GM18511 (cell line): ENCODE data around the gene GSTM2.
A peak's percentile ranks its signal among the peaks of the same experiment; 100 is the strongest.
"Not testable (repeated sequence)": the region's sequence is repeated elsewhere in the genome, so short reads cannot be mapped to it uniquely, and the experiment has no call there.

ENCODE experiments used
- ATAC-seq: cut with Tn5 transposase; IDR thresholded peaks from one replicate; pipeline ENCODE4 v1.9.1; 2021; ENCODE audit warnings: mild to moderate bottlenecking, moderate library complexity; ENCODE audit not compliant: unreplicated experiment

The GSTM2 gene

DNA sequence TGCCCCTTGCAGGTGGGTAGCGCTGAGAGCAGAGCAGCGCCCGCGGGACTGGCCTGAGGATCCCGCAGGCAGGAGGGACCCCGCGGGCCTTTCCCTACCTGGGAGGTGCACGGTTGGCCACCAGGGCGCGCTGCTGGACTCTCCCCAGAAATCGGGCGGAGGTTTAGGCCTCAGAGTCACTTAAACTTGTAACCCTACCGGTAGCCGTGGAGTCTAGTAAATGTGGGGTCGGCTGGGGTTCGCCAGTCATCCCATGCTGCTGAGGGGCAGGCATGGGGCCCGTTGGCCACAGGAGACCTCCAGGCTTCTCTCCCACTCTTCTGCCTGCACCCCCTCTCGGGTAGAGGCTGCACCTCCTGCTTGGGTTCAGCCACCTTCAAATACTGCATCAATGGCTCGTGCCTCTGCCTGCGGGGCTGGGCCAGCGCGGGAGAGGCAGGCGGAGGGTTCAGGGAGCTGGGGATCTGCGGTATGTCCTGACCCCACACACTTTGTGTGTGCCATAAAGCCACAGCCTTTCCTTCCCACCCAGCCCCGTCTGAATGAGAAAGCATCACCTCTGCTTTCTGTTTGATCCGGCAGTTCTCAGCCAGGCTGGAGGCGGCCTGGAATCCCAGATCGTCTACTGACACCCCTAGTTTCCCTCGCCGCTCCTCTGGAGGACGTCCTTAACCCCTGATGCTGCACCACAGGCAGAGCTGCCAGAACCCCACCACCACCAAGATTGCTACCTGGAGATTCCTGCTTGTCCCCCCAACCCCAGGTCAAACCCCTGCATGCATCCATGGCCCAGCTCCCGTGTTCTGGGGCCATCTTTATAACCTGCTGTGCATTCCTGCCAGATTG lies 24.2 kb upstream of the GSTM2 start:
- peak; percentile 95 for ATAC-seq

DNA sequence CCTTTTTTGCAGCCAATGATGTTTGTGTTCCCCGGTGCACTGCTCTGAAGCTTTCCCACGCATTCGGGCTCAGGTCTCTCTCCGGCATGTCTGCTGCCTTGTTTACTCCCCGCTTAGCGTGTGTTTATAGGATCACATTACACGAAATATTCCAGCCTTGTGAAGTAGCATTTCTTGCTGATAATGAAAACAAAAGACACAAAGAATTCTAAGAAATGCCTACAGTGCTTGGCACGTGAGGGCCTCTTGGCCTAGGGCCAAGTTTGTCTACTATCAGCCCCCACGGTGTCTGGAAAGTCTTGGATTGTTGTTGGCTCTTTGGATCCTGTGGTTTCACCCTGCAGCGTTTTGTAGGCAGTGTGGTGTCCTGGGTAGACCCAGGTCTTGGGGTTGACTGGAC lies 23.2 kb upstream of the GSTM2 start:
- ATAC-seq: no peak

DNA sequence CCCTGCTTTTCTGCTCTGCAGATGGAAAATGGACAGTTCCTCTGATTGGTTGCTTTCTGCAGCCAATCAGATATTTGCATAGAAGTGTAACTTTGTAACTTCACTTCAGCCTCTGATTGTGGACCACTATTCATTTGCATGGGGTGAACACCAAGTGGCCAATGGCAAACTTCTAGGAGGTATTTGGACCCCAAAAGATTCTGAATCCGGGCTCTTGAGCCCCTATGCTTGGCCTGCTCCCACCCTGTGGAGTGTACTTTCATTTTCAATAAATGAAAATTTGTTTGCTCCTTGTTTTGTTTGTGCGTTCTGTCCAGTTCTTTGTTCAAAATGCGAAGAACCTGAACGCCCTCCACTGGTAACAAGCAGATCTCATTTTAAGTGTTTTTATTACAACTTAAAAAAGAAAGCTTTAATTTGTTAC lies 18.4 kb upstream of the GSTM2 start:
- no peak for ATAC-seq

DNA sequence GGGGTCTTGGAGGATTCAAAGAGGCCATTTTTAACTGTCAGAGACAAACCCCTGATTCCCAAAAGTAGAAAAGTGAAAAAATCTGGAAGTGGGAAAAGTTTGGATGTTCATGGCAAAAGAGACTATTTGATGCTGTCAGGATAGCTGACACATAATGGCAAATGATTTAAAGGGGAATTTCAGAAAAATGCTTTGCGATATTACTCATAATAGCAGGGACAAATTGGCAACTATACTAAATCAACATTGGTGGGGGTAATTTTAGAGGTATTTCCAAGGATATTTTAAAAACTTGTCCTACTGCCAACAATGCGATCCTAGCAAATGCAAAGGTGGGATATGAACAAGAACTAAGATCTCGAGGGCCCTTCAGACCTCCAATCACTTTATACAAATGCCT lies 17.2 kb upstream of the GSTM2 start:
- no peak for ATAC-seq

DNA sequence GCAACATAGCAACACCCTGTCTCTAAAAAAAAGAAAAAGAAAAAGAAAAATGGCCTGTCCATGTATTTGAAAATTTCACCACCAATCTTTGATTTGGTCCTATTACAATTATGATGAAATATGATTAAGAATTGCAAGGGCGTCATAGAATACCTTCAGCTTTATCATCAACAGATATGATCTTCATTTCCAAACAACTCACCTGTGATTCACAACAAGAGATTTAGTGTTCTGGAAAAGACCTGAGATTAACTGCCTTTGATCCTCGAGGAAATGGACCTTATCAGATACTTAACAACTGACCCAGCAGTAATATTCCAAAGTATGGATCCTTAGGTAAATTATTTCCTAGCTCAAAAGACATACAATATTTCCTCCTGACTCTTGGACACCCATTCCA lies 15.5 kb upstream of the GSTM2 start:
- ATAC-seq: no peak

DNA sequence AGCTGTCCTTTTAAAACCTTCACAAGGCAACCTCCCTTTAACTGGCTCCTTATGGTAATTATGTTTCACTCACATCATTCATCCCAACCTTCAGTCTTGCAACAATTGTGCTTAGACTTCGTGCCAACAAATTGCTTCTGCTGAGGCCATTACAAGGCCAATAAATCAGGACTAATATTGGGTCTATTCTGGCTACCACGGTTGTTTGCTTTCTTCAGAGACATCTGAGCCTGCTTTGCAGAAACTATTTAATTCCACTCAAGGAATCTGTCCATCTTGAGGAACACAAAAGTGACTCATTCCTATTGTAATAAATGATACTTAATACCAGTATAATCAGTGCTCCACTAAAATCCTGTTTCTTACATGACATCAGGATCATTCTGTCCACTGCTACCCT lies 14.6 kb upstream of the GSTM2 start:
- no peak for ATAC-seq

DNA sequence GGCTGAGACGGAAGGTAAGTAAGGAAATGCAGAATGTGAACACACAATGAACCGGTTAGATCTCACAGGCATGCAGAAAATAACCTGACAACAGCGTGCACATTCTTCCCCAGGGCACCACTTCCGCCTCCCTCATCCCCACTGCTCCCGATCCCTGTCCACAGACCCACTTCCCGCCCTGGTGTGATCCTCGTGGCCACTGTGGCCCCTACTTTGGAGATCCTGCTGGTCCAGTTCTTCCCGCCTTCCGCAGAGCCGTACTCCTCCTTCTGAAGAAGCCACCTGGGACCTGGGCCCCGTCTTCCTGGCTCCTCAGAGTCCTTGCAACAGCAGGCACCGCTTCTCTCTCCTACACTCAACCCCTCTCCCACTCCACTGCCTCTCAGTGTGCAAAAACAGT lies 13.3 kb upstream of the GSTM2 start:
- ATAC-seq: no peak

DNA sequence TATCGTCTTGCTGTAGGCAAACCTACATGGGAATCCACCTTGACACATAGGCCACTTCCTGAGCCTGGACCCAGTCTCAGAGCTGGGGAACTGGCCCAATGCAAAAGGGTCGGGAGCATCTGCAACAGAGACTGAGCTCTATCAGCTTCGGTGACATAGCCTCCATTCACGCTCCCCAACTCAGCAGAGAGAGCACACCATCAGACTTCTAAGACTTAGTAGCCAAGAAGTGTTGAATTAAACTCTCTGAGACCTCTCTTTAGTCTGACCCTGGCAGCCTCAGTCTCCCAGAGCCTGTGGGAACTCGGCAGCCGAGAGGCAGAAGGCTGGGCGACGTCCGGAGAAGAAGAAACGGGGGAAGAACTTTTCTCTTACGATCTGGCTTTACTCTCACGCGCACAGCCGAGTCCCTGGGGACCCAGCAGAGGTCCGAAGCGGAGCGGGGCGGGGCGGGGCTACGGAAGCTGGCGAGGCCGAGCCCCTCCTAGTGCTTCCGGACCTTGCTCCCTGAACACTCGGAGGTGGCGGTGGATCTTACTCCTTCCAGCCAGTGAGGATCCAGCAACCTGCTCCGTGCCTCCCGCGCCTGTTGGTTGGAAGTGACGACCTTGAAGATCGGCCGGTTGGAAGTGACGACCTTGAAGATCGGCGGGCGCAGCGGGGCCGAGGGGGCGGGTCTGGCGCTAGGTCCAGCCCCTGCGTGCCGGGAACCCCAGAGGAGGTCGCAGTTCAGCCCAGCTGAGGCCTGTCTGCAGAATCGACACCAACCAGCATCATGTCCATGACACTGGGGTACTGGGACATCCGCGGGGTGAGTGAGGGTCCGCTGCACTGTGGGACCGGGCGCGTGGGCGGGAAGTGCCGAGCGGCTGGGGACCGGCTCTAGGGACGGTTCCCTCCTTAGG lies 12.0 kb upstream of the GSTM2 start, which contains the start of gene GSTM4:
Gene GSTM4 (plus strand): TSS at position 485 of the 905 bp plus-strand sequence. CDS start 291 bp downstream, at position 776.
- peak; percentile 96 for ATAC-seq

DNA sequence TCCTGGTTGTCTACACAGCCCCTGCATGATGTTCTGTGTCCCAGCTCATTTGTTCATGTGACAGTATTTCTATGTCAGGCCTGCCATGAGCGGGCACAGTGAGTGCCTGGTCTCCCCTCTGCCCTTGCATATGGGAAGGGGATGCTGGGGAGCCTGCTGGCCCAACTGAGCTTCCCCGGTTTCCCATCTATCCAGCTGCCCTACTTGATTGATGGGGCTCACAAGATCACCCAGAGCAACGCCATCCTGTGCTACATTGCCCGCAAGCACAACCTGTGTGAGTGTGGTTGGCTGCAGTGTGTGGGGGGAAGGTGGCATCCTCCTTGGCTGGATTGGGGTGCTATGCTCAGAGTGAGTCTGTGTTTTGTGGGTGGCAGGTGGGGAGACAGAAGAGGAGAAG lies 10.5 kb upstream of the GSTM2 start:
- no peak for ATAC-seq

DNA sequence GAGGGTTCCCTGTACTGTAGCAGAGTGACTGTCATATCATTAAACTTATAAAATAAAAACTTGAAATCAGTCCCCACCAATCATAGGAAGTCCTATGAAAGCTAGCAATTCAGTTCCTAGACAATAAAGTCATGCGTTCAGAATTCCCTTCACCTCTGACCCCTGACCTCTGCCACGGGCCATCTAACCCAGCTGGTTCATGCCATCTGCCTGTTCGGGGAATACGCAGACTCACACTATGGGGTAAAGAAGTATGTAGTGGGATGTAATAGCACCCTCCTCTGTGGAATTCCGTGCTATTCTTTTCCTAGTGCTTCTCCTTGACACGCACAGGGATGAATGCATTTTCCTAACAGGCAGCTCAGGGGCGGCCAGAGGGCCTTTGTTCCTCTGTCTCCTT lies 9.9 kb upstream of the GSTM2 start:
- no peak for ATAC-seq

DNA sequence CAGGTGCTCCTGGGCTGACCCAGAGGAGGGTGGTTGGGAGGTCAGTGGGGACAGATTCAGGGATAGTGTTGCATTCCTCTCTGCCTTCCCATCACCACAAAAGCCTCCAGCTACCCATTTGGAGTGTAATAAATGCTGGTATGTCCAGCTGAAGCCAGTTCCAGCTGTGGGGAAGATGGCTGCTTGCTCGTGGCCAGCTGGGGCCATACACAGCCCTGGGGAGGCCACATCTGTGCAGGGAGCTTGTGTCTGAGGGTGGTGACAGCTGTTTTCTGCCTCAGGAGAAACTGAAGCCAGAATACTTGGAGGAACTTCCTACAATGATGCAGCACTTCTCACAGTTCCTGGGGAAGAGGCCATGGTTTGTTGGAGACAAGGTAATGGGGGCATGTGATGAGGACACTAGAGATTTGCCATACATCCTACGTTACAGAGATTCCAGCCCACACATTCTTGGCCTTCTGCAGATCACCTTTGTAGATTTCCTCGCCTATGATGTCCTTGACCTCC lies 9.3 kb upstream of the GSTM2 start:
- no peak for ATAC-seq

DNA sequence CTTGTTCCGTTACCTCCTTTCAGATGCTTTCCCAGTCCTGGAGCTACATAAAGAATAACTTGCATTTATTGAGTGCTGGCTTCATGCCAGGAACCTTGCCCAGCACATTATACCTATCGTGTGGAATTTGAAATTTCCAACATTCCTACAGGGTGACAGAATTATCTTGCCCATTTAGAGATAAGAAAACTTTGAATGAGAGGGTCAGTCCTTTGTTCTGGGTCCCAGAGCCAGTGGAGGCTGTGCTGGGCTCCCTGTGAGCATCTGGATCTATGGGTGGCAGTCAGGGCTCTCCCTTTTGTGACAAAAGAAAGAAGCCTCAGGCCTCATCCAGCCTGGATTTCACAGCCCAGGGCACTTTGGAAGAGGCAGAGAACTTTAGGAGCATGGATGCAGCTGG lies 8.7 kb upstream of the GSTM2 start:
- no peak for ATAC-seq

DNA sequence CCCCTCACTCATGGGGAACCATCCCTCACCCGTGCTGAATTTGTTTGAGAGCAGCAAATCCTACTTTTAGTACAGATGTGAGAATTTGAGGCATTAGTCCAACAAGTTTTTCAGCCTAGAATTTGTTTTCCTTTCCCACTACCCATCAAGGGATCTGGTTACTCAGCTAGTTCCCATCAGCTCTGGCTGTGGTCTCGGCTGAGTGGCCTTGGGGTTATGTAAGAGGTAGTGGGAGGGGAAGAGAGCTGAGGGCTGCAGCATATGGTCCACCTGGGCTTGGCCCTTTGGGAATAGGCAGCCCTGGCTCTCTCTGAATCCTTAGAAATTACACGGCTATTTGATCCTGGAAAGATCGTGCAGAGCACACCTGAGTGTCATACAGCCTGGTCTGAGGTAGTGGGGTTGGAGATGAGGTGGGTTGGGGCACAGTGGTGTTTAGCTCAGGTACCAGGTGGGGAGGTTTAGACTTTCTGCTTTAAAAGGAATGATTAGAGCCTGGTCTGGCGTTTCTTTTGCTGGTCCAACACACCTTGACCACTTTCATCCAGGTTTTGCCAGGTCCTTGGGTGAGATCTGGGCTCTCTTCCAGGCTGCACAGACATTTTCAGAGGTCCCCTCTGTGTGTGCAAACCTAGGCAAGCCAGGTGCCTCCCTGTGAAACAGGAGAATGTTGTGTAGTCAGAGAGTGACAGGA lies 7.7 kb upstream of the GSTM2 start:
- no peak for ATAC-seq

DNA sequence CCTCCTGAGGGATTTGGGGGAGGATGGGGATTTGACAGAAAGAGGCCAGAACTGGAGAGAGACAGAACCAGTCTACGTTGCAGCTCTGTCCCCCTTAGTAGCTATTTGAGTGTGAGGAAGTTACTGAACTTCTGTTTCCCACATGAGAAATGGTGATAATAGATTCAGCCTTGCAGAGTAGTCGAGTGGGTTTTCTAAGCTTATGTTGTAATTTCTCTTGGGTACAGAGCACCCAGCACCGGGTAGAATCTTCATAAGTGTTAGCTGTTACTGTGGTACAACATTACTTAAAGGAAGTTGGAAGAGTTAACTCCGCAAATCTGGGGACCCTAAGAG lies 7.2 kb upstream of the GSTM2 start:
- ATAC-seq: not testable (repeated sequence)

DNA sequence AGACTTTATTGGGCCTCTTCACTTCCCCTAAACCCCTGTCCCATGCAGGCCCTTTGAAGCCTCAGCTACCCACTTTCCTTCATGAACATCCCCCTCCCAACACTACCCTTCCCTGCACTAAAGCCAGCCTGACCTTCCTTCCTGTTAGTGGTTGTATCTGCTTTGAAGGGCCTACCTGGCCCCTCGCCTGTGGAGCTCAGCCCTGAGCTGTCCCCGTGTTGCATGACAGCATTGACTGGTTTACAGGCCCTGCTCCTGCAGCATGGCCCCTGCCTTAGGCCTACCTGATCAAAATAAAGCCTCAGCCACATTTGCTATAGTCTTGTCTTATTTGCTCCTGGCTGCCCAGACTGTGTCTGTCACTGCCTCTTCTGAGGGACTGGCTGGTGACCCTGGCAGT lies 6.5 kb upstream of the GSTM2 start:
- ATAC-seq: no peak

DNA sequence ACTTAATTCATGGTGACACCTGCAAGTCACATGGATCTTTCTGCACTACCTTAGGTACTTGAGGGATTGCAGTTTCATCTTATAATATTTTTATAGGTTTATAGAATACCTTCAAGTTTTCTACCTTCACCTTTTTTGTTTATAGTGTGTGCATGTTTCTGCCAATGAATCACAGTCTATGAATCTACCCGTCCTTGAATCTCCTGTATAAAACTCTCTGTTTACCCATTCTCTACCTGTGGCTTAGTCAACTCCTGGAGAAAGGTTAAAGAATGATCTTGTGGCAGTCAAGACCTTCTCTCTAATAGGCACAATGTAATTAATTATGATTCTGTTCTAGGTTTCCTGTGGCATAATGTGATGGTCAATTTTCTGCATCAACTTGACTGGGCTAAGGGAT lies 3.2 kb upstream of the GSTM2 start:
- no peak for ATAC-seq

DNA sequence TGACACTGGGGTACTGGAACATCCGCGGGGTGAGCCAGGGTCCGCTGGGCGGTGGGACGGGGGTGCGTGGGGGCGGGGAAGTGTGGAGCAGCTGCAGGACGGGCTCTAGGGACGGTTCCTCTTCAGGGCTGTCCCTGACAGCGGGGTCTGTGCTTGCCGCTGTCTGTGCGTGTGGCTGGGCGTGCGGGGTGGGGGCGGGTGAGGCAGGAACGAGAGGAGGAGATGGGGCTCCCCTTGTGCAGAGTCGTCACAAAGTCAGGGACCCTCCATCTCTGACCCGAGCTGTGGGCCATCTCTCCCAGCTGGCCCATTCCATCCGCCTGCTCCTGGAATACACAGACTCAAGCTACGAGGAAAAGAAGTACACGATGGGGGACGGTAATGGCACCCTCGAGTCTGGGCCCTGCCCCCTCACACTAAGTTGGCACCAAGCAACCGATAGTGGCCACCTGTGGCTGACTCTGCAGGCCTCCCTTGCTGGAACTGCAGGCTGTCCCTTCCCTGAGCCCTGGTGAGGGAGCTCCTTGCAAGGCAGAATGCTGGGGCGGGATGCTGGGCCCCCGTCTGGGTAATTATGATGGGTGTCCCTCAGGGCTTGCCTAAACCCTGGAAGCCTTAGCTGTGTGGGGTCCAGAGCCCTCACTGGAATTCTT lies 392 bp downstream of the GSTM2 start:
- peak; percentile 43 for ATAC-seq

DNA sequence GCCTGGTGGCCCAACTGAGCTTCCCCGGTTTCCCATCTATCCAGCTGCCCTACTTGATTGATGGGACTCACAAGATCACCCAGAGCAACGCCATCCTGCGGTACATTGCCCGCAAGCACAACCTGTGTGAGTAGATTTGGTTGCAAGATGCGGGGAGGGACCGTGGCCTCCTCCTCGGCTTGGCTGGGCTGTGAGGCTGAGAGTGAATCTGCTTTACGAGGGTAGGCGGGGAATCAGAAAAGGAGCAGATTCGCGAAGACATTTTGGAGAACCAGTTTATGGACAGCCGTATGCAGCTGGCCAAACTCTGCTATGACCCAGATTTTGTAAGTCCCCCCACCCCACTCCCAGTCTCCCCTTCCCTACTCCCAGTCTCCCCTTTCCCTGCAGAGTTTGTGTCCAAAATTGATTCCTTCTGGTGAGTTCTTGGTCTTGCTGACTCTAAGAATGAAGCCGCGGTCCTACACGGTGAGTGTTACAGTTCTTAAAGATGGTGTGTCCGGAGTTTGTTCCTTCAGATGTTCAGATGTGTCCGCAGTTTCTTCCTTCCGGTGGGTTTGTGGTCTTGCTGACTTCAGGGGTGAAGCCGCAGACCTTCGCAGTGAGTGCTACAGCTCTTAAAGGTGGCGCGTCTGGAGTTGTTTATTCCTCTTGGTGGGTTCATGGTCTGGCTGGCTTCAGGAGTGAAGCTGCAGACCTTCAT lies 1.5 kb downstream of the GSTM2 start:
- ATAC-seq: no peak

DNA sequence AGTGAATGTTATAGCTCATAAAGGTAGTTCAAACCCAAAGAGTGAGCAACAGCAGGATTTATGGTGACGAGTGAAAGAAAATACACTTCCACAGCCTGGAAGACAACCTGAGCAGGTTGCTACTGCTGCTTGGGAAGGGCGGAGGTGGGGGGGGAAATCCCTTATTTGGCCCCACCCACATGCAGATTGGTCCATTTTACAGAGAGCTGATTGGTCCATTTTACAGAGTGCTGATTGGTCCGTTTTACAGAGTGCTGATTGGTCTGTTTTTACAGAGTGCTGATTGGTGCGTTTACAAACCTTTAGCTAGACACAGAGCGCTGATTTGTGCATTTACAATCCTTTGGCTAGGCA lies 2.1 kb downstream of the GSTM2 start:
- ATAC-seq: not testable (repeated sequence)

DNA sequence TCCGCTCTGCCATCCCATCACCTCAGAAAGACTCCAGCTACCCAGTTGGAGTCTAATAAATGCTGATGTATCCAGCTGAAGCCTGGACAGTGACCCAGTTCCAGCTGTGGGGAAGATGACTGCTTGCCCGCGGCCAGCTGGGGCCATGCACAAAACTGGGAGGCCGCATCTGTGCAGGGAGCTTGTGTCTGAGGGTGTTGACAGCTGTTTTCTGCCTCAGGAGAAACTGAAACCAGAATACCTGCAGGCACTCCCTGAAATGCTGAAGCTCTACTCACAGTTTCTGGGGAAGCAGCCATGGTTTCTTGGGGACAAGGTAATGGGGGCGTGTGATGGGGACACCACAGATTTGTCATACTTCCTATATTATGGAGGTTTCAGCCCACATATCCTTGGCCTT lies 3.2 kb downstream of the GSTM2 start:
- ATAC-seq: no peak
